ENCODE measurements around the gene AFG1L. TPM values are rescaled to one million over a fixed set of nuclear protein-coding genes. Genes with fewer than 3 reads are reported as not detected.

The AFG1L gene
- total RNA-seq, 2 donors from 2014 or later: 3.5 TPM

DNA sequence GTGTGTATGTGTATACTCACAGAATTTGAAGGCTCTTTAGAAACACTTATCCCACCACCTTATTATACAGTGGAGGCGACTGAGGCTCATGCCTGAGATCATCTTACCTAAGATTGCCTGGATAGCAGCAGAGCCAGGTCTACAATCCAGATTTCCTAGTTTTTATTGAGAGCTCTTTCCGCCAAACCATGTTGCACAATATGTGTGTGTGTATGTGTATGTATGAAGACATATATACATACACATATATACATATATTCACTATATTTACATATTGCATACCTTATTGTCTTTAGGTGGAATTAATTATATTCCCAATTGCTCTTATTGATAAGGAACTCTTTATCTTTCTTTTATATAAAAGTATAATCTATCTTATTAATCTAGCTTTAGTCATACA, 130.6 kb downstream of the AFG1L start:
- H3K9me3 ChIP-seq: no peaks in the 10 kb centered on the region
- H3K4me3 ChIP-seq: no peak overlapping the region
- no peaks in the 10 kb centered on the region for H3K27me3 ChIP-seq (replicated peaks; ENCODE audit: insufficient read depth)
- WGBS: 79% methylated on average over 2 of the region's 2 CpGs
- H3K27ac ChIP-seq: no peak overlapping the region
- no peaks in the 10 kb centered on the region for H3K36me3 ChIP-seq
- no peak for DNase-seq (ENCODE audit: low spot score)
- TF ChIP-seq, protein P1, sequence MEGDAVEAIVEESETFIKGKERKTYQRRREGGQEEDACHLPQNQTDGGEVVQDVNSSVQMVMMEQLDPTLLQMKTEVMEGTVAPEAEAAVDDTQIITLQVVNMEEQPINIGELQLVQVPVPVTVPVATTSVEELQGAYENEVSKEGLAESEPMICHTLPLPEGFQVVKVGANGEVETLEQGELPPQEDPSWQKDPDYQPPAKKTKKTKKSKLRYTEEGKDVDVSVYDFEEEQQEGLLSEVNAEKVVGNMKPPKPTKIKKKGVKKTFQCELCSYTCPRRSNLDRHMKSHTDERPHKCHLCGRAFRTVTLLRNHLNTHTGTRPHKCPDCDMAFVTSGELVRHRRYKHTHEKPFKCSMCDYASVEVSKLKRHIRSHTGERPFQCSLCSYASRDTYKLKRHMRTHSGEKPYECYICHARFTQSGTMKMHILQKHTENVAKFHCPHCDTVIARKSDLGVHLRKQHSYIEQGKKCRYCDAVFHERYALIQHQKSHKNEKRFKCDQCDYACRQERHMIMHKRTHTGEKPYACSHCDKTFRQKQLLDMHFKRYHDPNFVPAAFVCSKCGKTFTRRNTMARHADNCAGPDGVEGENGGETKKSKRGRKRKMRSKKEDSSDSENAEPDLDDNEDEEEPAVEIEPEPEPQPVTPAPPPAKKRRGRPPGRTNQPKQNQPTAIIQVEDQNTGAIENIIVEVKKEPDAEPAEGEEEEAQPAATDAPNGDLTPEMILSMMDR (IDR thresholded peaks at IDR 0.05): no peak
- no peak for TF ChIP-seq POLR2A (IDR thresholded peaks at IDR 0.05)
- no peak for TF ChIP-seq POLR2AphosphoS5 (IDR thresholded peaks at IDR 0.05)
- intact Hi-C loops (cut with DNase I): no loop called here
- H3K4me1 ChIP-seq (replicated peaks): no peaks in the 10 kb centered on the region

DNA sequence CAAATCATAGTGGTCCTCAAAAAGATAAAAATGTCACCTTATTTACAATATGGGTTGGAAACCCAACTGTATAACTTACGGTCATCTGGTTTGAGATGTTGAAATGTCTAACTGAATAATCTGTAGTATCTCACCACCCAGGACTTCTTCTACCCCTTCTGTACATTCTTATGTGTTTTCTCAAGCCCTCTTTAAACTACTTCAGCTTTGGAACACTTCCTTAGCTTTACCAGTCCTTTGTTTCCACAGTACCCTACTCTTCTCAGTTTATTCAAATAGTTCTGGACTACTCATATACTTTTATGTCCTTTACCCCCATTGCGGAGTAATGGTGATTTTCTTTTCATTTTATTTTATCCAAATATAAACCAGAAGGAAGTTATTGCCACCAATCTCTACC, 137.3 kb downstream of the AFG1L start:
- WGBS: 95% methylated on average over 2 of the region's 2 CpGs
- intact Hi-C loops (cut with DNase I): no loop called here
- Histone ChIP-seq H3K9me3 (no peaks in the 10 kb centered on the region), H3K4me3 (no peak overlapping the region), H3K27me3 (replicated peaks; ENCODE audit: insufficient read depth) (no peaks in the 10 kb centered on the region), H3K36me3 (no peaks in the 10 kb centered on the region), H3K27ac (no peak overlapping the region), H3K4me1 (replicated peaks) (no peaks in the 10 kb centered on the region)
- no peak for TF ChIP-seq POLR2A (IDR thresholded peaks at IDR 0.05)
- TF ChIP-seq, protein P1 (IDR thresholded peaks at IDR 0.05): no peak
- no peak for TF ChIP-seq POLR2AphosphoS5 (IDR thresholded peaks at IDR 0.05)
- DNase-seq (ENCODE audit: low spot score): no peak

DNA sequence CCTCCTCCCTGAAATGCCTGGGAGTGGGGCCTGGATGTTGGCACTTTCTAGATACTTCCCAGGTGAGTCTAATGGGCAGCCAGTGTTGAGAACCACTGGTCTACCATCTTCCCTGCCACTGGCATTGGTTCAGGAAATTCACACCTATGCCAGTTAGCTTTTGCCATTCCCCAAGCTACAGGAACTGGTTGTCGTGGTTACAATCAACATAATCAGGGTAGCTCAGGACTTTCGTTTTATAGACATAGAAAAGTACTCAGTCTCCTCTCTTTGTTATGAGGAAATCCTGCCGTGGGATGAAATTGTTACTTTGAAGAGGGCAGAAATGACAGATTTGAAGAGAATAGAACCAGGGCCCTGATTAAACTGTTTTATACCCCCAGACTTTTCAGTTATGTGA, 137.9 kb downstream of the AFG1L start:
- Histone ChIP-seq H3K4me3 (no peak overlapping the region), H3K4me1 (replicated peaks) (no peaks in the 10 kb centered on the region), H3K27me3 (replicated peaks; ENCODE audit: insufficient read depth) (no peaks in the 10 kb centered on the region), H3K9me3 (no peaks in the 10 kb centered on the region), H3K27ac (no peak overlapping the region), H3K36me3 (no peaks in the 10 kb centered on the region)
- WGBS: 30% methylated on average over 3 of the region's 3 CpGs
- intact Hi-C loops (cut with DNase I): no loop called here
- peak; percentile 12 for DNase-seq (ENCODE audit: low spot score)
- TF ChIP-seq POLR2A (IDR thresholded peaks at IDR 0.05): no peak
- TF ChIP-seq, protein P1 (IDR thresholded peaks at IDR 0.05): no peak
- peak; percentile 28 for TF ChIP-seq POLR2AphosphoS5 (IDR thresholded peaks at IDR 0.05)

DNA sequence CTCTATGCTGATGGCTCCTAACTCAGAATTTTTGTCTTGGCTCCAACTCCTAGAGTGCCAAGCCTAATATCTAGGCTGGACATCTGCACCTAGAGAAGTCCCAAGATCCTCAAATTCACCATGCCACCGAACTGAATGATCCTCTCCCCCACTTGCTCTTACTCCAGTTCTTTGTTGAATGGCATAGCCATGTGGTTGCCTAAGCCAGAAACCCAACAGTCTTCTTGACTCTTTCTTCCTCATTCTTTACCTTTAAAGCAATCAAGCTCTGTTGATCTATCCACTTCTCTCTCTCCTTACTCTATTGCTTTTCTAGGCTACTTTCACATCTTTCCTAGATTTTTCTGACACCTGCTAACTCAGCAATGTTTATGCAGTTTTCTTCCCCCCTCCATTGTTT, 139.4 kb downstream of the AFG1L start:
- no peaks in the 10 kb centered on the region for H3K36me3 ChIP-seq
- H3K9me3 ChIP-seq: no peaks in the 10 kb centered on the region
- TF ChIP-seq POLR2A (IDR thresholded peaks at IDR 0.05) (no peak), POLR2AphosphoS5 (IDR thresholded peaks at IDR 0.05) (no peak)
- TF ChIP-seq, protein P1 (IDR thresholded peaks at IDR 0.05): no peak
- no peak overlapping the region for H3K4me3 ChIP-seq
- no peak overlapping the region for H3K27ac ChIP-seq
- H3K27me3 ChIP-seq (replicated peaks; ENCODE audit: insufficient read depth): no peaks in the 10 kb centered on the region
- intact Hi-C loops (cut with DNase I): no loop called here
- DNase-seq (ENCODE audit: low spot score): no peak
- WGBS: 83% methylated on average over 1 of the region's 1 CpG
- no peaks in the 10 kb centered on the region for H3K4me1 ChIP-seq (replicated peaks)

DNA sequence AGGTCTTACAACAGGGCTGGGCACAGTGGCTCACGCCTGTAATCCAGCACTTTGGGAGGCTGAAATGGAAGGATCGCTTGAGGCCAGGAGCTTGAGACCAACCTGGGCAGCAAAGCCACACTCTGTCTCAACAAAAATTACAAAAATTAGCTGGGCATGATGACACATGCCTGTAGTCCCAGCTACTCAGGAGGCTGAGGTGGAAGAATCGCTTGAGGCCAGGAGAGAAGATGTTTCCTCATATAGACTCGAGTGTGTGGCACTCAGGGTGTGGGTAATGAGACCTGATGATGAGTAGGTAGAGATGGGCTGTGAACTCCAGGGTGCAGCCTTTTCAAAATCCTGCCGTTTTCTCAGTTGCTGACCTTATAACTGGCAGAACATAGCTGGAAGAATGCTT, 140.5 kb downstream of the AFG1L start:
- no peak for DNase-seq (ENCODE audit: low spot score)
- WGBS: 84% methylated on average over 5 of the region's 5 CpGs
- H3K4me1 ChIP-seq (replicated peaks): no peaks in the 10 kb centered on the region
- H3K9me3 ChIP-seq: no peaks in the 10 kb centered on the region
- intact Hi-C loops (cut with DNase I): no loop called here
- H3K36me3 ChIP-seq: no peaks in the 10 kb centered on the region
- H3K4me3 ChIP-seq: no peak overlapping the region
- no peaks in the 10 kb centered on the region for H3K27me3 ChIP-seq (replicated peaks; ENCODE audit: insufficient read depth)
- TF ChIP-seq POLR2AphosphoS5 (IDR thresholded peaks at IDR 0.05) (no peak), POLR2A (IDR thresholded peaks at IDR 0.05) (no peak)
- TF ChIP-seq, protein P1 (IDR thresholded peaks at IDR 0.05): no peak
- no peak overlapping the region for H3K27ac ChIP-seq

Measured in prostate gland (tissue), 2 donors.